Gastrocnemius medialis (tissue), 4 donors: ENCODE measurements around the gene BCAP29.

Source experiments
- POLR2A ChIP-seq, 2 donors: fragments of 450-650 bp; IDR thresholded peaks; one replicate each; pipeline ENCODE4 v1.6.1; 2017; ENCODE audit warnings: antibody characterized with exemption in 2 of 2, mild to moderate bottlenecking in 2 of 2, moderate library complexity in 2 of 2
- TF ChIP-seq, protein P1 (sequence below), 5 experiments: fragments of 450-650 bp in 3 of 5; fragments of 200-600 bp in 2 of 5; sonication (generic) in 2 of 5; IDR thresholded peaks in 4 of 5; conservative IDR thresholded peaks in 1 of 5; 1 replicate in 4 of 5; 2 replicates in 1 of 5; pipeline ENCODE4 v1.5.1; 2016 to 2019; ENCODE audit warnings: antibody characterized with exemption in 5 of 5, mild to moderate bottlenecking in 3 of 5, moderate library complexity in 3 of 5

DNA sequence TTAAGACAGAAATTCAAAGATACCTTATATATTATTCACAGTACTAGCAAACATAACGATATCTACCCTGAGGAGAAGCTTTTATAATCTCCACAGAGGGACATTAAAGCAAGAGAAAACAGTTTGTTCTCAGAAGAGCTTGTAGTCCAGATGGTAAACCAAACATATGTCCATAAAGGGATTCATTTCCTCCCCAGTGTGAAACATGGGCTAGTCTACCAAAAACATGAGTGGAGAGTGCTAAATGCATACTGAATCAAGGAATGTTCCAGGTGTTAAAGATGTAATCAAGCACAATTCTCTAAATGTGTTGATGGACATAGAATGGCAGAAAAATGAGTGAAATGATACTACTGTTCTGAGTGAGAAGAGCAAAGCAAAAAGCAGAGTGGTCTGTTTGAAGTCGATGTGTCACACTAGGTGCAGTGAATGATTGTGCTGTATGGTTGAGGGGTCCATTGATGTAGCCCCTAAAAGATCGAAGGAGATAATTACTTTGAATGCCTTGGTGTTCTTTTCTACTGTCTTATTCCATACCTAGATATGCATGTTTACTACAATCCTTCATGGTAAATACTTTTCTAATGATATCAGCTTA lies 25.3 kb downstream of the BCAP29 start:
- no peak for TF ChIP-seq POLR2A (IDR thresholded peaks at IDR 0.05)
- TF ChIP-seq, protein P1, sequence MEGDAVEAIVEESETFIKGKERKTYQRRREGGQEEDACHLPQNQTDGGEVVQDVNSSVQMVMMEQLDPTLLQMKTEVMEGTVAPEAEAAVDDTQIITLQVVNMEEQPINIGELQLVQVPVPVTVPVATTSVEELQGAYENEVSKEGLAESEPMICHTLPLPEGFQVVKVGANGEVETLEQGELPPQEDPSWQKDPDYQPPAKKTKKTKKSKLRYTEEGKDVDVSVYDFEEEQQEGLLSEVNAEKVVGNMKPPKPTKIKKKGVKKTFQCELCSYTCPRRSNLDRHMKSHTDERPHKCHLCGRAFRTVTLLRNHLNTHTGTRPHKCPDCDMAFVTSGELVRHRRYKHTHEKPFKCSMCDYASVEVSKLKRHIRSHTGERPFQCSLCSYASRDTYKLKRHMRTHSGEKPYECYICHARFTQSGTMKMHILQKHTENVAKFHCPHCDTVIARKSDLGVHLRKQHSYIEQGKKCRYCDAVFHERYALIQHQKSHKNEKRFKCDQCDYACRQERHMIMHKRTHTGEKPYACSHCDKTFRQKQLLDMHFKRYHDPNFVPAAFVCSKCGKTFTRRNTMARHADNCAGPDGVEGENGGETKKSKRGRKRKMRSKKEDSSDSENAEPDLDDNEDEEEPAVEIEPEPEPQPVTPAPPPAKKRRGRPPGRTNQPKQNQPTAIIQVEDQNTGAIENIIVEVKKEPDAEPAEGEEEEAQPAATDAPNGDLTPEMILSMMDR (IDR thresholded peaks at IDR 0.05 in 4 of 5, conservative IDR thresholded peaks at IDR 0.05 in 1 of 5): no peak
